T-helper 9 cell (primary cell): ENCODE results near the gene TMEM117.
A peak's percentile ranks its signal among the peaks of the same experiment; 100 is the strongest.

ENCODE experiments used
- DNase-seq: peaks from one replicate; pipeline ENCODE4 v3.0.0-alpha.2; 2020
- total RNA-seq, 2 donors: gene quantifications; one replicate each; lab custom pipeline; 2026; lab: John Stamatoyannopoulos, UW

Gene TMEM117
- total RNA-seq, result 3.4 to 3.8 reads per million in 2 donors

GRCh38 chr12:43835656-43836474 is at the start of gene TMEM117:
TSS of gene TMEM117 (plus strand) at chr12:43836081.
- peak; percentile 54 for DNase-seq

- no peak for DNase-seq
These were observed 48.8 kb upstream of the TMEM117 start for GRCh38 chr12:43786899-43787693.

GRCh38 chr12:43789941-43790340 is 45.9 kb upstream of the TMEM117 start:
- no peak for DNase-seq

GRCh38 chr12:43795716-43796280 is 40.1 kb upstream of the TMEM117 start:
- no peak for DNase-seq

GRCh38 chr12:43797561-43798217 is 38.2 kb upstream of the TMEM117 start:
- no peak for DNase-seq

GRCh38 chr12:43805149-43805859 is 30.6 kb upstream of the TMEM117 start:
- no peak for DNase-seq

- peak; percentile 78 for DNase-seq
These were observed 29.8 kb upstream of the TMEM117 start, which contains the start of gene TWF1 for GRCh38 chr12:43805860-43806736. TSS of gene TWF1 (minus strand) at chr12:43806317. CDS start at chr12:43806245, 72 bp downstream.

- no peak for DNase-seq
These were observed 29.2 kb upstream of the TMEM117 start for GRCh38 chr12:43806737-43807072.

GRCh38 chr12:43807386-43807785 is 28.5 kb upstream of the TMEM117 start:
- no peak for DNase-seq

GRCh38 chr12:43812057-43812456 is 23.8 kb upstream of the TMEM117 start:
- DNase-seq, result no peak

GRCh38 chr12:43812926-43813325 is 23.0 kb upstream of the TMEM117 start:
- no peak for DNase-seq

GRCh38 chr12:43815416-43815815 is 20.5 kb upstream of the TMEM117 start:
- DNase-seq, result no peak

- DNase-seq, result no peak
These were observed 19.7 kb upstream of the TMEM117 start for GRCh38 chr12:43816168-43816567.

GRCh38 chr12:43824207-43824775 is 11.6 kb upstream of the TMEM117 start:
- no peak for DNase-seq

GRCh38 chr12:43826681-43827080 is 9.2 kb upstream of the TMEM117 start:
- DNase-seq, result no peak

GRCh38 chr12:43827093-43827492 is 8.8 kb upstream of the TMEM117 start:
- DNase-seq, result no peak

- DNase-seq, result no peak
These were observed 3.3 kb upstream of the TMEM117 start for GRCh38 chr12:43832463-43833168.

GRCh38 chr12:43835264-43835655 is 621 bp upstream of the TMEM117 start:
- DNase-seq, result no peak

- no peak for DNase-seq
These were observed 651 bp downstream of the TMEM117 start for GRCh38 chr12:43836475-43836989.

- DNase-seq, result no peak
These were observed 4.5 kb downstream of the TMEM117 start for GRCh38 chr12:43840338-43840737.
